GM19240 (cell line): ENCODE results near the gene PSAPL1.

ENCODE experiments used
- DNase-seq: peaks from one replicate; pipeline ENCODE4 v3.0.0; 2011; ENCODE audit warnings: low spot score; ENCODE audit not compliant: insufficient read length

The PSAPL1 gene

DNA sequence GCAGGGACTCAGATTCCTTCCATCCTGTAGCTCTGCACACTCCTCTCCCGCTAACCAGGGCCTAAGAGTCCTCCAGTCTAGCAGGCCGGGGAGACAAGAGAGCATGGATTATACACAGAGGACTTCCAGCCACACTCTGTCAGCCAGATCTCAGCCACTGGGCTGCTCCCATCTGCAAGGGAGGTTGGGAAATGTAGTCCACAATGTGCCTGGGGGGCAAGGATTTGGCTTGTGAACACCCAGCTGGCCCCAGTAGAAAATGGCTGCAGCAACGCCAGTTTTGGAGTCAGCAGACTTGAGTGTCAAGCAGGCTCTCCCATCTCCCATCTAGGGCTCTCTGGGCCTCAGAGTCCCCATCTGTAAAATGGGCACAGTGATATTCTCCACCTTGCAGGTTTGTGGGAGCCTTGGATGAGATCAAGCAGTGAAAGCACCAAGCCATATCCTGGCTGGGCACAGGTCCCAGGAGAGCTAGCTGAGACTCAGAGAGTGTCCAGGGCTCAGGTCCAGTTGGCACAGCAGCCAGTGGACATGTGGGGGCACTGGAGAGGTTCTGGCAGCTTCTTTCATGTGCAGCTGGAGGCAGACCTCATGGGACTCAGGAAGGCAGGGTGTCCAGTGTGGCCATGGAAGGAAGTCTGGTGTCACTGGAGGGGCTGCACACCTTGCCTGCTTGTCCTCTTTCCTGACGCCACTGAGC is 14.6 kb downstream of the PSAPL1 start:
- DNase-seq: no peak

GRCh38 chr4:7418131-7418943 is 16.4 kb downstream of the PSAPL1 start:
- no peak for DNase-seq

- no peak for DNase-seq
Measured at GRCh38 chr4:7417639-7418038, 17.1 kb downstream of the PSAPL1 start.

- no peak for DNase-seq
Measured at GRCh38 chr4:7416745-7417432, 17.8 kb downstream of the PSAPL1 start.

GRCh38 chr4:7415927-7416686 is 18.6 kb downstream of the PSAPL1 start:
- no peak for DNase-seq

DNA sequence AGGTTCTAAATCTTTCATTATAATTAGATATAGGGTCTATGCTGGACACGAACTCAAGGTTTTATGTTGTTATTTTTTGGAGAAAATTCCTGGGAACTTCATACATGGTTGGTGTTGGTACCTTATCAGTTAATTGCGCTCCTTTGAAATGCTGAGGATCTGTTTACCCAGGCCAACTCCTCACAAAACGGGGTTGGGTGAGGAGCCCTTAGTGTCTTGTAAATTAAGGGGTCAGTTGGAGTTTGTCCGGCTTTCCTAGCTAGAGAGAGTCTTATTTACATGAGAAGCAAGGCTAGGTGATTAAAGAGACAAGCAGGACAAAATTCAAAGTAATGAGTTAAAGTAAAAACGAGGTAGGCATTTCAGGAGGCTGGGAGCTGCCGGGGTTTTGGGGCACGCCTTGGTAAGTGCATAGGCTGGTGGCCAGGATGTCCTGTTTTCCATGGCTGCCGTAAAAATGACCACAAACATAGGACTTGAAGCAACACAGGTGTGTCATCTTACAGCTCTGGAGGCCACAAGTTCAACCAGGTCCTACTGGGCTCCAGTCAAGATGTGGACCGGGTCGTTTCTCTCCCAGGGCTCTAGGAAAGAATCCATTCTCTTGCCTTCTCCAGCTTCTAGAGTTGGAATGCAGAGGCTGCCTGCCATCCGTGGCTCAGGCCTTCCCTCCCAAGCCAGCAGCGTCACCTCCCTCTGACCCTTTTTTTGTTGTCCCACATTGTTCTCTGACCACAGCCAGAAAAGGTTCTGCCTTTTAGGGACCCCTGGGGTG is 19.8 kb downstream of the PSAPL1 start:
- no peak for DNase-seq

DNA sequence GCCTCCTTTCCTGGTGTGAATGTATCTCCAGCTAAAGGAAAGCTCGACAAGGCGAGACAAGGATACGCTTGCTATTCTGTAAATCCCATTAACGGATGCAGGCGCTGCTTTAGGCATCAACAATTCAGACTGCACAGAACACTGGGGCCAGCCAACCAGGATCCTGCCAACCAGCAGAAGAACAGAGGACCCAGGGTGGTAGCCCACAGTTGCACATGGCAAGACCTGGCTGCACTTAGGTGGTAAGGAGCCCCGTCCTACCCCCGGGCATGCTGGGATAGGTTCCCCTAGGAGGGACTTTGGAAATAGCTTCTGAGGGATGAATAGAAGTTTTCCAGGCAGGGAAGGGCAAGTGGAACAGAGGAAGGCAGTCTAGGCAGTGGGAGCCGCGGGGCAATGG is 20.7 kb downstream of the PSAPL1 start:
- no peak for DNase-seq

DNA sequence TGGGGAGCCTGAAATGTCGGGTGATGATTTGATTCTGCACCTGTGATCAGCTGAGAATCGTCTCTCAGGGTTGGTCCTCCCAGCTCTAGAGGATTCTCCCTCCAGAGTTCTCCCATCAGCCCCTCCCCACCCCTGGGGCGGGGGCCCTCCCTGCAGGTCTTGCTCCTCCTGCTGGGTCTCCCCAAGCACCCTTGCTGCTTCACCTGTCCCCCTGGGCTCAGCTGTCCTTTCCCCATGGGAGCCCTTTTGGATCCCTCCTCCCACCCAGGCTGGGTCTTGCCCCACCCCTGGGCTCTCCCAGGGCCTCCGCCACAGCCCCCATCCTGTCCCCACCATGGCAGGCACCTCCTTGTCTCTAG is 22.2 kb downstream of the PSAPL1 start:
- no peak for DNase-seq

DNA sequence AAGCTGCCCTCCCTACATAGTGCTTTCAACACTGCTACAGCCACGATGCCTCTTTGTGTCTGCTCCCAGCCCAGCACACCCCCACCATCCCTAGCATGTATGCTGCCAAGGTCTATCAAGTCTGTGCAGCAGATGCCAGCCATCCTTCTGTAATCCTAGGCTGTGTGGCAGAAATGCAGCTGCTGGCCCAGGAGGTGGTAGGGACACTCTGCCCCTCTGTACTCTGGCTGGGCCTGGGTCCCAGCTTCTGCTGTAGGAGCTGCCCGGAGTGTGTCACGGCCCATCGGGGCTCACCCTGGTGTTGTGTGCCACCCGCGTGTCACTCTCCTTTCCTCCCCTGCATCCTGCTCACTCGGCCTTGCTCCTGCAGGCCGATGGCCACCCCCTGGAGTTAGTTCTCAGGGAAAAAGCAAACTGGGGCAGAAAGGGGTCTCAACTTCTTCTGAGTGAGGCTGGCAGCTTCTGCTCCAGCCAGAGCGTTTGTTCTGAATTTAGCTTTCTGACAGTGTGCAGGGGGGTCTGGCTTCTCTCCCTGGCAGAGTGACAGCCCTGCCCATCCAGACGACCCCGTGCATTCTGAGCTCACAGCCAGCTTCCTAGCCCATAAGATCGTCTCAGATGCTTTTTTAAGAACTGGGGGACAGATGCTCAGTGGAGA is 22.7 kb downstream of the PSAPL1 start:
- DNase-seq: no peak

GRCh38 chr4:7411491-7411890 is 23.2 kb downstream of the PSAPL1 start:
- DNase-seq: no peak

DNA sequence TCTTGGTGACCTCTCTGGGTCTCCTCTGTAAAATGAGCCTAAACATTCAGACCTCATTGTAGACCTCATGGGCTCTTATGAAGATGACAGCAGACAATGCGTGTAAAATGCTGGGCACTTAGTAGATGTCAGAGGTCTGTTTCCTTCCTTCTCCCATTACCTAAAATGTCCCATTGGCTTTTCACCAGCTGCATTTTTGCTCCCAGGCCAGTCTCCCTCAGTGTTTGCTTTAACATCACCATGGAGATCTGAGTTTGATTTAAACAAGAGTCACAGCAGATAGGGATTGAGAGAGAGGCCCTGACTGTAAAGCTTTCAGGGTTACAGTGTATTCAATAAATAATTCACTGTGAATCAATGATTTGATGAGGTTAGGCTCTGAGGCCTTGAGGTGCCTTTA is 24.3 kb downstream of the PSAPL1 start:
- DNase-seq: no peak

GRCh38 chr4:7408166-7408565 is 26.6 kb downstream of the PSAPL1 start:
- DNase-seq: no peak

GRCh38 chr4:7403001-7403400 is 31.7 kb downstream of the PSAPL1 start:
- no peak for DNase-seq

- DNase-seq: no peak
Measured at GRCh38 chr4:7402526-7402925, 32.2 kb downstream of the PSAPL1 start.

DNA sequence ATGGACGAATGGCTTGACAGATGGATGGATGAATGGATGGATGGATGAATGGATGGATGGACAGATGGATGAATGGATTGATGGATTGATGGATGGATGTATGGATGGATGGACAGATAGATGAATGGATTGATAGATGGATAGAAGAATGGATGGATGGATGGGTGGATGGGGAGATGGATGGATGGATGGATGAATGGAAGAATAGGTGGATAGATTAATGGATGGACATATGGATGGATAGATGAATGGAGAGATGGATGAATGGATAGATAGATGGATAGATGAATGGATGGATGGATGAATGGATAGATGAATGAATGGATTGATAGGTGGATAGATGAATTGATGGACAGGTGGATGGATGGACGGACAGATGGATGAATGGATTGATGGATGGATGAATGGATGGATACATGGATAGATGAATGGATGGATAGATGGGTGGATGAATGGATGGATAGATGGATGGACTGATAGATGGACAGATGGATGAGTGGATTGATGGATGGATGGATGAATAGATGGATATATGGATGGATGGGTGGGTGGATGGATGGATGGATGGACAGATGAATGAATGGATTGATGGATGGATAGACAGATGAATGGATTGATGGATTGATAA is 33.9 kb downstream of the PSAPL1 start:
- no peak for DNase-seq

GRCh38 chr4:7399440-7400234 is 35.1 kb downstream of the PSAPL1 start:
- no peak for DNase-seq

GRCh38 chr4:7398788-7399439 is 35.8 kb downstream of the PSAPL1 start:
- no peak for DNase-seq

GRCh38 chr4:7398104-7398423 is 36.7 kb downstream of the PSAPL1 start:
- no peak for DNase-seq
